WTC11 (cell line): Measurements from ENCODE around the gene POGZ. TPM values are rescaled to one million over a fixed set of nuclear protein-coding genes. Genes with fewer than 3 reads are reported as not detected.

Source experiments
- ATAC-seq: fragments of 200-7000 bp; cut with Tn5 transposase; 2 replicates; pipeline ENCODE4 v1.10.0; 2021; ENCODE audit warnings: mild to moderate bottlenecking, moderate library complexity
- CTCF ChIA-PET: fragments of 300-600 bp; sonication (Branson Sonifier 250); formaldehyde crosslinking; loops from one replicate; lab custom pipeline; 2021; ENCODE audit warnings: antibody characterized with exemption; lab: Charles Lee
- POLR2A ChIA-PET: fragments of 350-600 bp; sonication (Branson Sonifier 250); formaldehyde crosslinking; loops from one replicate; lab custom pipeline; 2021; ENCODE audit warnings: antibody characterized with exemption; lab: Charles Lee
- DNase-seq: peaks from one replicate; pipeline ENCODE4 v3.0.0; 2021; ENCODE audit warnings: low spot score
- H3K27ac Mint-ChIP-seq: 2 replicates; pipeline ENCODE4 v1.8.0; 2021; ENCODE audit warnings: mixed read lengths
- H3K27me3 Mint-ChIP-seq: 2 replicates; pipeline ENCODE4 v1.8.0; 2021; ENCODE audit warnings: low read depth, mild to moderate bottlenecking, moderate library complexity, mixed read lengths
- H3K36me3 Mint-ChIP-seq: 2 replicates; pipeline ENCODE4 v1.8.0; 2021; ENCODE audit warnings: mixed read lengths
- H3K4me1 Mint-ChIP-seq: 2 replicates; pipeline ENCODE4 v1.8.0; 2022; ENCODE audit warnings: mixed read lengths
- H3K4me3 Mint-ChIP-seq: 2 replicates; pipeline ENCODE4 v1.8.0; 2021; ENCODE audit warnings: mild to moderate bottlenecking, moderate library complexity, mixed read lengths
- H3K9me3 Mint-ChIP-seq: 2 replicates; pipeline ENCODE4 v1.8.0; 2021; ENCODE audit warnings: mixed read lengths
- ELF4 ChIP-seq: sonication (generic); formaldehyde crosslinking; IDR thresholded peaks from 2 replicates; pipeline ENCODE4 v1.8.1; 2022; ENCODE audit warnings: low read depth, mild to moderate bottlenecking, moderate library complexity, missing genetic modification reagents
- ESRRA ChIP-seq: sonication (generic); formaldehyde crosslinking; IDR thresholded peaks from 2 replicates; pipeline ENCODE4 v1.8.1; 2022; ENCODE audit warnings: mild to moderate bottlenecking, missing genetic modification reagents, borderline replicate concordance
- FOXP1 ChIP-seq: sonication (generic); formaldehyde crosslinking; IDR thresholded peaks from 2 replicates; pipeline ENCODE4 v1.8.0; 2022; ENCODE audit warnings: missing genetic modification reagents, mild to moderate bottlenecking, moderate library complexity, borderline replicate concordance
- HMGA2 ChIP-seq: fragments of 250-450 bp; sonication (Bioruptor Pico); IDR thresholded peaks from 2 replicates; pipeline ENCODE4 v1.4.0; 2021; ENCODE audit warnings: mild to moderate bottlenecking, moderate library complexity
- HMGXB4 ChIP-seq: sonication (generic); formaldehyde crosslinking; IDR thresholded peaks from 2 replicates; pipeline ENCODE4 v1.8.1; 2023; ENCODE audit warnings: mild to moderate bottlenecking, moderate library complexity, missing genetic modification reagents
- JUN ChIP-seq: sonication (generic); formaldehyde crosslinking; IDR thresholded peaks from 2 replicates; pipeline ENCODE4 v1.8.0; 2023; ENCODE audit warnings: mild to moderate bottlenecking, missing genetic modification reagents
- MAX ChIP-seq: sonication (generic); formaldehyde crosslinking; IDR thresholded peaks from 2 replicates; pipeline ENCODE4 v1.8.0; 2022; ENCODE audit warnings: mild to moderate bottlenecking, missing genetic modification reagents
- NR1H2 ChIP-seq: sonication (generic); formaldehyde crosslinking; IDR thresholded peaks from 2 replicates; pipeline ENCODE4 v1.9.0; 2021; ENCODE audit warnings: mild to moderate bottlenecking, moderate library complexity, missing genetic modification reagents
- OVOL2 ChIP-seq: fragments of 250-450 bp; sonication (Bioruptor Pico); IDR thresholded peaks from 2 replicates; pipeline ENCODE4 v1.9.0; 2021; ENCODE audit warnings: mild to moderate bottlenecking, borderline replicate concordance
- RELA ChIP-seq: sonication (generic); formaldehyde crosslinking; IDR thresholded peaks from 2 replicates; pipeline ENCODE4 v1.8.1; 2022; ENCODE audit warnings: missing genetic modification reagents, mild to moderate bottlenecking, borderline replicate concordance
- SMAD4 ChIP-seq: sonication (generic); formaldehyde crosslinking; IDR thresholded peaks from 2 replicates; pipeline ENCODE4 v1.8.0; 2022; ENCODE audit warnings: mild to moderate bottlenecking, missing genetic modification reagents
- ZBTB21 ChIP-seq: sonication (generic); formaldehyde crosslinking; IDR thresholded peaks from 2 replicates; pipeline ENCODE4 v1.8.1; 2023; ENCODE audit warnings: mild to moderate bottlenecking, missing genetic modification reagents, borderline replicate concordance
- ZNF219 ChIP-seq: sonication (generic); formaldehyde crosslinking; IDR thresholded peaks from 2 replicates; pipeline ENCODE4 v1.8.0; 2023; ENCODE audit warnings: missing genetic modification reagents, mild to moderate bottlenecking, borderline replicate concordance
- total RNA-seq: library from RNA; stranded (reverse); gene quantifications from 3 replicates; pipeline ENCODE4 v1.2.3, GENCODE V29; 2021
- TF ChIP-seq, protein P1 (sequence below): fragments of 250-450 bp; sonication (Bioruptor Pico); IDR thresholded peaks from 2 replicates; pipeline ENCODE4 v2.1.2; 2022; ENCODE audit warnings: mild to moderate bottlenecking, moderate library complexity
- TF ChIP-seq, protein P2 (sequence below): sonication (generic); formaldehyde crosslinking; IDR thresholded peaks from 2 replicates; pipeline ENCODE4 v1.8.1; 2023; ENCODE audit warnings: mild to moderate bottlenecking, missing genetic modification reagents, borderline replicate concordance

The POGZ gene
- total RNA-seq, 1 experiment from 2014 or later: 88.1 TPM

- DNase-seq (no peak), ATAC-seq (no peak)
- TF ChIP-seq HMGA2 (CRISPR knock-in tag) (no peak), ZNF219 (CRISPR knock-in tag) (no peak), ELF4 (CRISPR knock-in tag) (no peak), JUN (CRISPR knock-in tag) (no peak), OVOL2 (CRISPR knock-in tag) (no peak), SMAD4 (CRISPR knock-in tag) (no peak)
- TF ChIP-seq, protein P1, sequence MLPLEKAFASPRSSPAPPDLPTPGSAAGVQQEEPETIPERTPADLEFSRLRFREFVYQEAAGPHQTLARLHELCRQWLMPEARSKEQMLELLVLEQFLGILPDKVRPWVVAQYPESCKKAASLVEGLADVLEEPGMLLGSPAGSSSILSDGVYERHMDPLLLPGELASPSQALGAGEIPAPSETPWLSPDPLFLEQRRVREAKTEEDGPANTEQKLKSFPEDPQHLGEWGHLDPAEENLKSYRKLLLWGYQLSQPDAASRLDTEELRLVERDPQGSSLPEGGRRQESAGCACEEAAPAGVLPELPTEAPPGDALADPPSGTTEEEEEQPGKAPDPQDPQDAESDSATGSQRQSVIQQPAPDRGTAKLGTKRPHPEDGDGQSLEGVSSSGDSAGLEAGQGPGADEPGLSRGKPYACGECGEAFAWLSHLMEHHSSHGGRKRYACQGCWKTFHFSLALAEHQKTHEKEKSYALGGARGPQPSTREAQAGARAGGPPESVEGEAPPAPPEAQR (CRISPR knock-in tag): no peak
- Mint-ChIP-seq H3K27ac (no peak overlapping the region), H3K36me3 (no peaks in the 10 kb centered on the region), H3K9me3 (no peaks in the 10 kb centered on the region), H3K27me3 (peaks cover 18% of the 10 kb centered on the region), H3K4me1 (peaks cover 5% of the 10 kb centered on the region), H3K4me3 (no peak overlapping the region)
- CTCF ChIA-PET: interaction anchor here (0.9 to 2.3 kb wide), 6 partner anchors 10 to 174 kb away, joined by 3 to 7 read pairs (median 4); partner anchors contain the start of genes CGN and POGZ
- POLR2A ChIA-PET: interaction anchor here (1.6 kb wide), 1 partner anchor 10 kb away, joined by 5 read pairs; no protein-coding TSS in a partner anchor
Observed at GRCh38 chr1:151474745-151475144, 15.5 kb upstream of the POGZ start.

DNA sequence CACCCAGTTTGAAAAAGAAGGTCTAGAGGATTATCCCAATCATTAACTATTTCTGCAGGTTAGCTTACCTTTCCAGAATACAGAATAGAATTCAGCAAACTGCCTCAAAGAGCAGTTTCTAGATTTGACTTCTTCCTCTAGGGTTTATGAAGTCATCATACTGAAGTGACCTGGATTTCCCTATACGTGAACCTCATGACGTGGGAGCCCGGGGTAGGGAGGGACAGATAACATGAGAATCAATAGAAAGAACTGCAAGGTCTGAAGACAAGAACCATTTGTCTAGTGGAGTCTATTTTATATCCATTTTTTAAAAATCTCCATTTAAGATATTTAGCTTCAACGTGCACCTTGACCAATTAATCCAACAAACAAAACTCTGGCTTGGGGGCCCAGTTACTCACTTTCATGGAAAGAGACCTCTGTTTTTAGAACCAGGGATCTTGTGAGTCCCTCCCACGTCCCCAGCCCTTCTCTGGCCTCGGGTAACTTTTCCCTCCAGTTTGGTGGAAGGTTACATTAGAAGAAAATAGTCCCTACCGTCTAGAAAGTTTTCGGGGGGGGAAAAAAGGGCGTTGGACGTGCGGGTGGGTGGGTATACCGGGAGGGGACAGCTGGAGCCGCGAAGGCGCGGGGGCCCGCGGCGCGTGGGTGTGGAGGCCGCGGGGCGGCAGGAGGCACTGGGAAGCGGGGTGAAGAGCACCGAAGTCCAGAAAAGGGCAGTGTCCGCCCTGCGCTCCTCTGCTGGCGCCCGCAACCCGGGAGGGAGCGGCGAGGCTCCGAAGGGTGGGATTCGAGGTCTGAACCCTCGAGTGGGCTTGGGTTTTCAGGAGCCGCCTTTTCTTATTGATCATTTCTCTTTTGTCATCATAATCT lies 13.8 kb upstream of the POGZ start:
- H3K4me3 Mint-ChIP-seq: peak overlapping the region; percentile 71
- ChIA-PET POLR2A (interaction anchor here (1.0 kb wide), 1 partner anchor 9 kb away, joined by 3 read pairs; no protein-coding TSS in a partner anchor), CTCF (interaction anchor here (1.0 kb wide), 1 partner anchor 29 kb away, joined by 4 read pairs; no protein-coding TSS in a partner anchor)
- ATAC-seq (peak; percentile 80), DNase-seq (peak; percentile 44)
- H3K27ac Mint-ChIP-seq: peak overlapping the region; percentile 34; the same call in 1 of the 2 replicates
- H3K27me3 Mint-ChIP-seq: peaks cover 18% of the 10 kb centered on the region
- peaks cover 5% of the 10 kb centered on the region for H3K4me1 Mint-ChIP-seq
- no peaks in the 10 kb centered on the region for H3K36me3 Mint-ChIP-seq
- H3K9me3 Mint-ChIP-seq: no peaks in the 10 kb centered on the region
- TF ChIP-seq FOXP1 (CRISPR knock-in tag) (no peak), MAX (0 out of 2 replicates have a peak, but pooled peaks have one; percentile 34), ESRRA (CRISPR knock-in tag) (no peak), ZBTB21 (CRISPR knock-in tag) (no peak), HMGXB4 (peak; percentile 28; the same call in 1 of the 2 replicates), NR1H2 (CRISPR knock-in tag) (no peak), RELA (no peak)
- TF ChIP-seq, protein P2, sequence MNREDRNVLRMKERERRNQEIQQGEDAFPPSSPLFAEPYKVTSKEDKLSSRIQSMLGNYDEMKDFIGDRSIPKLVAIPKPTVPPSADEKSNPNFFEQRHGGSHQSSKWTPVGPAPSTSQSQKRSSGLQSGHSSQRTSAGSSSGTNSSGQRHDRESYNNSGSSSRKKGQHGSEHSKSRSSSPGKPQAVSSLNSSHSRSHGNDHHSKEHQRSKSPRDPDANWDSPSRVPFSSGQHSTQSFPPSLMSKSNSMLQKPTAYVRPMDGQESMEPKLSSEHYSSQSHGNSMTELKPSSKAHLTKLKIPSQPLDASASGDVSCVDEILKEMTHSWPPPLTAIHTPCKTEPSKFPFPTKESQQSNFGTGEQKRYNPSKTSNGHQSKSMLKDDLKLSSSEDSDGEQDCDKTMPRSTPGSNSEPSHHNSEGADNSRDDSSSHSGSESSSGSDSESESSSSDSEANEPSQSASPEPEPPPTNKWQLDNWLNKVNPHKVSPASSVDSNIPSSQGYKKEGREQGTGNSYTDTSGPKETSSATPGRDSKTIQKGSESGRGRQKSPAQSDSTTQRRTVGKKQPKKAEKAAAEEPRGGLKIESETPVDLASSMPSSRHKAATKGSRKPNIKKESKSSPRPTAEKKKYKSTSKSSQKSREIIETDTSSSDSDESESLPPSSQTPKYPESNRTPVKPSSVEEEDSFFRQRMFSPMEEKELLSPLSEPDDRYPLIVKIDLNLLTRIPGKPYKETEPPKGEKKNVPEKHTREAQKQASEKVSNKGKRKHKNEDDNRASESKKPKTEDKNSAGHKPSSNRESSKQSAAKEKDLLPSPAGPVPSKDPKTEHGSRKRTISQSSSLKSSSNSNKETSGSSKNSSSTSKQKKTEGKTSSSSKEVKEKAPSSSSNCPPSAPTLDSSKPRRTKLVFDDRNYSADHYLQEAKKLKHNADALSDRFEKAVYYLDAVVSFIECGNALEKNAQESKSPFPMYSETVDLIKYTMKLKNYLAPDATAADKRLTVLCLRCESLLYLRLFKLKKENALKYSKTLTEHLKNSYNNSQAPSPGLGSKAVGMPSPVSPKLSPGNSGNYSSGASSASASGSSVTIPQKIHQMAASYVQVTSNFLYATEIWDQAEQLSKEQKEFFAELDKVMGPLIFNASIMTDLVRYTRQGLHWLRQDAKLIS: no peak
